OCI-LY7 (cell line): ENCODE results near the gene DMRT3.

Experiments used
- EZH2phosphoT487 ChIP-seq: fragments of 200-600 bp; sonication (generic); IDR thresholded peaks from 2 replicates; pipeline ENCODE4 v1.6.1; 2018; ENCODE audit warnings: low read depth, borderline replicate concordance, mild to moderate bottlenecking, mixed run types, antibody characterized with exemption, low read length, moderate library complexity, mixed read lengths
- TF ChIP-seq, protein P1 (sequence below): fragments of 200-600 bp; sonication (generic); conservative IDR thresholded peaks from 2 replicates; pipeline ENCODE4 v1.5.1; 2014; ENCODE audit warnings: mild to moderate bottlenecking, antibody characterized with exemption, low read length, moderate library complexity, mixed read lengths

DNA sequence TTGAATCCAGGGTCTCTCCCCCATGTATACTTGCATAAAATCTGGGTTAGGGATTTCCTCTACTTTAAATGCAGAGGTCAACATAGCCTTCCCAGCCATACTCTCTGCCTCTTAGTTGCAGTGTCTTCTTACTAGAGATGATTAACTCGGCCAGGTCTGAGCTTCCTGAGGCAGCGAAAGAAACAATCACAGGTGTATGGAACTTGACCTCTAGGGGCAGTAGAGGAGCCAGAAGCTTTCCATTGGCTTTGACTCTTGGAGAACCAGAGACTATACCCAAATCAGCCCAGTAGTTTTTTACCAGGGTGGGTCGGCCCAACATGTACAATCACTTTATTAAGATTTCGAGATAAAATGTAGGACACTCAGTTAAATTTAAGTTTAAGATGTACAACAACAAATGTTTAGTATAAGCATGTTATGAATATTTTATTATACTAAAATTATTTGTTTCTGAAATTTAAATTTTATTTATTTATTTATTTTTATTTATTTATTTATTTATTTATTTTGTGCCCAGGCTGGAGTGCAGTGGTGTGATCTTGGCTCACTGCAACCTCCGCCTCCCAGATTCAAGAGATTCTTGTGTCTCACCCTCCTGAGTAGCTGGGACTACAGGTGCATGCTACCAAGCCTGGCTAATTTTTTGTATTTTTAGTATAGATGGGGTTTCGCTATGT lies 48.0 kb upstream of the DMRT3 start:
- TF ChIP-seq, protein P1, sequence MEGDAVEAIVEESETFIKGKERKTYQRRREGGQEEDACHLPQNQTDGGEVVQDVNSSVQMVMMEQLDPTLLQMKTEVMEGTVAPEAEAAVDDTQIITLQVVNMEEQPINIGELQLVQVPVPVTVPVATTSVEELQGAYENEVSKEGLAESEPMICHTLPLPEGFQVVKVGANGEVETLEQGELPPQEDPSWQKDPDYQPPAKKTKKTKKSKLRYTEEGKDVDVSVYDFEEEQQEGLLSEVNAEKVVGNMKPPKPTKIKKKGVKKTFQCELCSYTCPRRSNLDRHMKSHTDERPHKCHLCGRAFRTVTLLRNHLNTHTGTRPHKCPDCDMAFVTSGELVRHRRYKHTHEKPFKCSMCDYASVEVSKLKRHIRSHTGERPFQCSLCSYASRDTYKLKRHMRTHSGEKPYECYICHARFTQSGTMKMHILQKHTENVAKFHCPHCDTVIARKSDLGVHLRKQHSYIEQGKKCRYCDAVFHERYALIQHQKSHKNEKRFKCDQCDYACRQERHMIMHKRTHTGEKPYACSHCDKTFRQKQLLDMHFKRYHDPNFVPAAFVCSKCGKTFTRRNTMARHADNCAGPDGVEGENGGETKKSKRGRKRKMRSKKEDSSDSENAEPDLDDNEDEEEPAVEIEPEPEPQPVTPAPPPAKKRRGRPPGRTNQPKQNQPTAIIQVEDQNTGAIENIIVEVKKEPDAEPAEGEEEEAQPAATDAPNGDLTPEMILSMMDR: peak; percentile 78
- TF ChIP-seq EZH2phosphoT487: no peak
